ENCODE results near the gene VPS35.
"Not testable (repeated sequence)": the region's sequence is repeated elsewhere in the genome, so short reads cannot be mapped to it uniquely, and the experiment has no call there.

Gene VPS35

DNA sequence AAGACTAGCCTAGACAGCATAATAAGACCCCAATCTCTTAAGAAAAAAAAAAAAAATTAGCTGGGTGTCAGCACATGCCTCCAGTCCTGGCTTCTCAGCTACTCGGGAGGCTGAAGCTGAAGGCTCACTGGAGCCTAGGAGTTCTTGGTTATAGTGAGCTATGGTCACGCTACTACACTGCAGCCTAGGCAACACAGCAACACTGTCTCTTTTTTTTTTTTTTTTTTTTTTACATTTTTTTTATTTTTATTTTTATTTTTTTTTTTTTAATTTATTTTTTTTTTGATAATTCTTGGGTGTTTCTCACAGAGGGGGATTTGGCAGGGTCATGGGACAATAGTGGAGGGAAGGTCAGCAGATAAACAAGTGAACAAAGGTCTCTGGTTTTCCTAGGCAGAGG lies 4.6 kb upstream of the VPS35 start:
- Histone ChIP-seq H3K9me3 (ENCODE audit: control insufficient read depth, low read length) (no peaks in the 10 kb centered on the region), H3K4me1 (ENCODE audit: control insufficient read depth, insufficient read depth, low read length) (peaks cover 10% of the 10 kb centered on the region), H3K36me3 (ENCODE audit: control insufficient read depth, insufficient read depth, low read length) (peaks cover 28% of the 10 kb centered on the region), H3K4me3 (ENCODE audit: insufficient read depth, low read depth, low read length) (no peak overlapping the region), H3K27me3 (ENCODE audit: control insufficient read depth, insufficient read depth, low read length, poor library complexity, severe bottlenecking) (no peaks in the 10 kb centered on the region), H3K27ac (ENCODE audit: insufficient read depth, low read depth, low read length, poor library complexity, severe bottlenecking) (peak overlapping the region; percentile 45)
- WGBS, 2 experiments: 93% methylated on average over 1 of the region's 2 CpGs

GRCh38 chr16:46691726-46692125 lies 2.7 kb upstream of the VPS35 start:
- H3K27me3 ChIP-seq (ENCODE audit: control insufficient read depth, insufficient read depth, low read length, poor library complexity, severe bottlenecking): no peaks in the 10 kb centered on the region

DNA sequence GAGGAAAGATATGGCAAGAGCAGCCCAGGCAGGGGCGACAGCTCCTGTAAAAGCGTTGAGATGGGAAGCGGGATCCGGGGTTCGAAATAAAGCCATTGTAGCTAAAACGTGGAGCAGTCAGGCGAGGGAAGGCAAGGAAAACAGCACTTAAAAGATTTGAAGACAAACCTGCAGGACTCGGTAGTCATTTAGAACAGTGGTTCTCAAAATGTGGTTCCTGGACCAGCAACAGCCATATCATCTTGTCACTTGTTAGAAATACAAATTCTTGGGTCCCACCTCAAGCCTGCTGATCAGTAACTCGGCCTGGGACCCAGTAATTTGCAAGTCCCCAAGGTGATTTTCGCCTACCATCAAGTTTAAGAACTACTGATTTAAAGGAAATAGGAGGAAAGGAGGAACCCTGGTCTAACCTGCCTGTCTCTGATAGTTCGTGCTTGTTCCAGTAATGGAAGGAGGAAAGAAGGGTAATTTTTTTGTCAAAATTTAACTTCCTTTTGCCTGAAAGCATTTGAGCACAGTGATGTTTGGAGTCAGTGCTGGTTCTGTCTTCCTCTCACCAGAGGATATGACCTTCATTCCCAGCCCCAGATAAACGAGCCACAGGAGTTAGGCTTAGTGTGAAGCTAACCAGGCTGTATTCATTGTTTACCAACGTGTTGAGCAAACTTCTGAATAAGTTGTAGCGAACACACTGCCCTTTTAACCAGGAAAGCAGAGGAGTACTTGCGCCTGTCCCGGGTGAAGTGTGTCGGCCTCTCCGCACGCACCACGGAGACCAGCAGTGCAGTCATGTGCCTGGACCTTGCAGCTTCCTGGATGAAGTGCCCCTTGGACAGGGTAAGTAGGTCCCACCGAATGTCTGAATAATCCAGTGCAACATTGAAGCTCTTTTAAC lies 1.6 kb upstream of the VPS35 start:
- Histone ChIP-seq H3K4me1 (ENCODE audit: control insufficient read depth, insufficient read depth, low read length) (peaks cover 10% of the 10 kb centered on the region), H3K4me3 (ENCODE audit: insufficient read depth, low read depth, low read length) (peak overlapping the region; percentile 72), H3K9me3 (ENCODE audit: control insufficient read depth, low read length) (no peaks in the 10 kb centered on the region), H3K27me3 (ENCODE audit: control insufficient read depth, insufficient read depth, low read length, poor library complexity, severe bottlenecking) (no peaks in the 10 kb centered on the region), H3K36me3 (ENCODE audit: control insufficient read depth, insufficient read depth, low read length) (peaks cover 17% of the 10 kb centered on the region), H3K27ac (ENCODE audit: insufficient read depth, low read depth, low read length, poor library complexity, severe bottlenecking) (peak overlapping the region; percentile 93)
- 23 to 24% methylated on average over 21 of the region's 21 CpGs for WGBS, 2 experiments

More at GRCh38 chr16:46691726-46692125, 2.7 kb upstream of the VPS35 start:
- no peak overlapping the region for H3K4me3 ChIP-seq (ENCODE audit: insufficient read depth, low read depth, low read length)
- WGBS, 2 experiments: 82 to 86% methylated on average over 1 of the region's 4 CpGs
- H3K27ac ChIP-seq (ENCODE audit: insufficient read depth, low read depth, low read length, poor library complexity, severe bottlenecking): no peak overlapping the region
- peaks cover 25% of the 10 kb centered on the region for H3K36me3 ChIP-seq (ENCODE audit: control insufficient read depth, insufficient read depth, low read length)
- H3K9me3 ChIP-seq (ENCODE audit: control insufficient read depth, low read length): no peaks in the 10 kb centered on the region
- peaks cover 10% of the 10 kb centered on the region for H3K4me1 ChIP-seq (ENCODE audit: control insufficient read depth, insufficient read depth, low read length)

- WGBS, 2 experiments: 0 to 1% methylated on average over 79 of the region's 79 CpGs
- Histone ChIP-seq H3K9me3 (ENCODE audit: control insufficient read depth, low read length) (no peaks in the 10 kb centered on the region), H3K27ac (ENCODE audit: insufficient read depth, low read depth, low read length, poor library complexity, severe bottlenecking) (peak within 1 kb of the TSS; percentile 93), H3K36me3 (ENCODE audit: control insufficient read depth, insufficient read depth, low read length) (peaks cover 8% of the 10 kb centered on the region), H3K4me1 (ENCODE audit: control insufficient read depth, insufficient read depth, low read length) (peaks cover 10% of the 10 kb centered on the region), H3K4me3 (ENCODE audit: insufficient read depth, low read depth, low read length) (peak within 1 kb of the TSS; percentile 72), H3K27me3 (ENCODE audit: control insufficient read depth, insufficient read depth, low read length, poor library complexity, severe bottlenecking) (no peaks in the 10 kb centered on the region)
These were observed 645 bp upstream of the VPS35 start, which contains the start of gene ORC6 for GRCh38 chr16:46689365-46690280. Gene ORC6 (plus strand): TSS chr16:46689659. CDS start chr16:46689706, 47 bp downstream.

- Histone ChIP-seq H3K9me3 (ENCODE audit: control insufficient read depth, low read length) (no peaks in the 10 kb centered on the region), H3K27ac (ENCODE audit: insufficient read depth, low read depth, low read length, poor library complexity, severe bottlenecking) (peak overlapping the region; percentile 81), H3K4me1 (ENCODE audit: control insufficient read depth, insufficient read depth, low read length) (peaks cover 7% of the 10 kb centered on the region), H3K4me3 (ENCODE audit: insufficient read depth, low read depth, low read length) (peak overlapping the region; percentile 72), H3K27me3 (ENCODE audit: control insufficient read depth, insufficient read depth, low read length, poor library complexity, severe bottlenecking) (no peaks in the 10 kb centered on the region), H3K36me3 (ENCODE audit: control insufficient read depth, insufficient read depth, low read length) (peaks cover 3% of the 10 kb centered on the region)
- WGBS, 2 experiments: 2 to 14% methylated on average over 12 to 14 of the region's 14 CpGs
These were observed 801 bp downstream of the VPS35 start for GRCh38 chr16:46688101-46688653.

DNA sequence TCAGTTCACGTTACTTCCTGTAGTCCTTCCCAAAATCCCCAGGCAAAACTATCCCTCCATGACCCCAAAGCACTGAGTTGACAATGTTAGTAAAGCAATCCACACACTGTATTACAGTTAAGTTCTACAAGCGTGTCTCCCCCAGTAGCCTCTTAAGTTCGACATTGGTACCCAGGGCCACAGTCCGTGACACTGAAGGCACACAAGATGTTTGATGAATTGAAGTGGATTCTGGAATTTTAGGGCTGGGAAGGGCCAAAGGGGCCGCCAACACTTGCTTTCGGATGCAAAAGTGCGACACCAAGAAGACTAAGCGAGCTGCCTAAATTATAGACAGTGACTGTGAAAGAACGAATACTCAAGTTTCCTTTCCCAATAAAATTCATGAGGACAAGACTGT lies 1.5 kb downstream of the VPS35 start:
- H3K27ac ChIP-seq (ENCODE audit: insufficient read depth, low read depth, low read length, poor library complexity, severe bottlenecking): no peak overlapping the region
- peaks cover 7% of the 10 kb centered on the region for H3K4me1 ChIP-seq (ENCODE audit: control insufficient read depth, insufficient read depth, low read length)
- no peaks in the 10 kb centered on the region for H3K9me3 ChIP-seq (ENCODE audit: control insufficient read depth, low read length)
- no peaks in the 10 kb centered on the region for H3K36me3 ChIP-seq (ENCODE audit: control insufficient read depth, insufficient read depth, low read length)
- H3K4me3 ChIP-seq (ENCODE audit: insufficient read depth, low read depth, low read length): peak overlapping the region; percentile 72
- H3K27me3 ChIP-seq (ENCODE audit: control insufficient read depth, insufficient read depth, low read length, poor library complexity, severe bottlenecking): no peaks in the 10 kb centered on the region
- WGBS, 2 experiments: 73 to 78% methylated on average over 9 of the region's 9 CpGs

- Histone ChIP-seq H3K9me3 (ENCODE audit: control insufficient read depth, low read length) (no peaks in the 10 kb centered on the region), H3K4me3 (ENCODE audit: insufficient read depth, low read depth, low read length) (peak overlapping the region; percentile 72), H3K4me1 (ENCODE audit: control insufficient read depth, insufficient read depth, low read length) (peaks cover 7% of the 10 kb centered on the region), H3K36me3 (ENCODE audit: control insufficient read depth, insufficient read depth, low read length) (no peaks in the 10 kb centered on the region), H3K27me3 (ENCODE audit: control insufficient read depth, insufficient read depth, low read length, poor library complexity, severe bottlenecking) (no peaks in the 10 kb centered on the region), H3K27ac (ENCODE audit: insufficient read depth, low read depth, low read length, poor library complexity, severe bottlenecking) (no peak overlapping the region)
- 74 to 81% methylated on average over 2 to 5 of the region's 5 CpGs for WGBS, 2 experiments
These were observed 2.0 kb downstream of the VPS35 start for GRCh38 chr16:46686815-46687473.

- not testable (repeated sequence) for H3K27me3 ChIP-seq (ENCODE audit: control insufficient read depth, insufficient read depth, low read length, poor library complexity, severe bottlenecking); H3K9me3 ChIP-seq (ENCODE audit: control insufficient read depth, low read length); H3K4me3 ChIP-seq (ENCODE audit: insufficient read depth, low read depth, low read length); H3K4me1 ChIP-seq (ENCODE audit: control insufficient read depth, insufficient read depth, low read length); H3K27ac ChIP-seq (ENCODE audit: insufficient read depth, low read depth, low read length, poor library complexity, severe bottlenecking)
- WGBS, 2 experiments: 90% methylated on average over 2 of the region's 2 CpGs; no CpG with 5 or more reads in 1 of the 2 experiments
- peaks cover 16% of the 10 kb centered on the region for H3K36me3 ChIP-seq (ENCODE audit: control insufficient read depth, insufficient read depth, low read length)
These were observed 7.1 kb downstream of the VPS35 start for GRCh38 chr16:46681867-46682266.

DNA sequence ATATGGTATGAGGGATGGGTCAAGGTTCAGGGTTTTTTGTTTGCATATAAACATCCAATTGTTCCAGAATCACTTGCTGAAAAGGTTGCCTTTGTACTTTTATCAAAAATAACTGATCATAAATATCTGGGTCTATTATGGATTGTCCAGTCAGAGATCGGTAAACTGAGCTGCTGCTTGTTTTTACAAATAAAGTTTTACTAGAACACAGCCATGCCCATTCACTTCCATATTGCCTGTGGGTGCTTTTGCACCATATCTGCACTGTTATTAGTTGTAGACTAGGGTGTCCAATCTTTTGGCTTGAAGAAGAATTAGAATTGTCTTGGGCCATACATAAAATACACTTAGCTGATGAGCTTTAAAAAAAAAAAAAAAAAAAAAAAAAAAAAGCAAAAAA lies 11.0 kb downstream of the VPS35 start:
- peaks cover 21% of the 10 kb centered on the region for H3K36me3 ChIP-seq (ENCODE audit: control insufficient read depth, insufficient read depth, low read length)
- not testable (repeated sequence) for H3K27me3 ChIP-seq (ENCODE audit: control insufficient read depth, insufficient read depth, low read length, poor library complexity, severe bottlenecking); H3K4me1 ChIP-seq (ENCODE audit: control insufficient read depth, insufficient read depth, low read length); H3K4me3 ChIP-seq (ENCODE audit: insufficient read depth, low read depth, low read length); H3K9me3 ChIP-seq (ENCODE audit: control insufficient read depth, low read length); H3K27ac ChIP-seq (ENCODE audit: insufficient read depth, low read depth, low read length, poor library complexity, severe bottlenecking)
- WGBS, 2 experiments: 100% methylated on average over 1 of the region's 1 CpG; no CpG with 5 or more reads in 1 of the 2 experiments

Data from ectodermal cell (in vitro differentiated cells).